ENCODE data around the gene SELENOO.

DNA sequence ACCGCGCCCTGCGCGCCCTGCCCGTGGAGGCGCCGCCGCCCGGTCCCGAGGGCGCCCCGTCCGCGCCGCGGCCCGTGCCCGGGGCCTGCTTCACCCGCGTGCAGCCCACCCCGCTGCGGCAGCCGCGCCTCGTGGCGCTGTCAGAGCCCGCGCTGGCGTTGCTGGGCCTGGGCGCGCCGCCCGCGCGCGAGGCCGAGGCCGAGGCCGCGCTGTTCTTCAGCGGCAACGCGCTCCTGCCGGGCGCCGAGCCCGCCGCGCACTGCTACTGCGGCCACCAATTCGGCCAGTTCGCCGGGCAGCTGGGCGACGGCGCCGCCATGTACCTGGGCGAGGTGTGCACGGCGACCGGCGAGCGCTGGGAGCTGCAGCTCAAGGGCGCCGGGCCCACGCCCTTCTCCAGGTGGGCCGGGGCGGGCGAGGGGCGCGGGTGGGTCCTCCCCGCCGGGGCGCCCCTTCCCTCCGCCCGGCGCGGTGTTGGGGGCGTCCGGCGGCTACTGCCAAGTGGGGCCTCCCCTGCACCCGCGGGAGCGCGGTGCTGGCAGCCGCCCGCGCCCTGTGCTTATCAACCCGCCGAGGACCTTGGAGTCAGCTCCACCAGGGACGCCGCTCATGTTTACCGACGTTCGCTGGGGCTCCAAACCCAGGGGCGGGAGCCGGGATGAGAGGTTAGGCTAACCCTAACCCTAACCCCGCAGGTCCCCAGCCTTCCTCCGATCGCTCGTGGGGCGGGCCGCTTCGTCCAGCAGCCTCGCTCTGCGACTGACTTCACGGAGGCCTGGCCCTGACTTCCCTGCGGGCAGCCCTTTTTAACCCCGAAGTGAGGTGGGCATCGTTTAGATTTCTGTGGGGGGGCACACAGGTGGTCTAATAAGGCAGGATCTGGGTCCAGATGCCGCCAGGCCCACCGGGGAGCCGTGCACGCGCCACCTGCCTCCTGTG, 649 bp downstream of the SELENOO start:
- no peak for TF ChIP-seq POLR2A (IDR thresholded peaks at IDR 0.05)
- TF ChIP-seq, protein P1, sequence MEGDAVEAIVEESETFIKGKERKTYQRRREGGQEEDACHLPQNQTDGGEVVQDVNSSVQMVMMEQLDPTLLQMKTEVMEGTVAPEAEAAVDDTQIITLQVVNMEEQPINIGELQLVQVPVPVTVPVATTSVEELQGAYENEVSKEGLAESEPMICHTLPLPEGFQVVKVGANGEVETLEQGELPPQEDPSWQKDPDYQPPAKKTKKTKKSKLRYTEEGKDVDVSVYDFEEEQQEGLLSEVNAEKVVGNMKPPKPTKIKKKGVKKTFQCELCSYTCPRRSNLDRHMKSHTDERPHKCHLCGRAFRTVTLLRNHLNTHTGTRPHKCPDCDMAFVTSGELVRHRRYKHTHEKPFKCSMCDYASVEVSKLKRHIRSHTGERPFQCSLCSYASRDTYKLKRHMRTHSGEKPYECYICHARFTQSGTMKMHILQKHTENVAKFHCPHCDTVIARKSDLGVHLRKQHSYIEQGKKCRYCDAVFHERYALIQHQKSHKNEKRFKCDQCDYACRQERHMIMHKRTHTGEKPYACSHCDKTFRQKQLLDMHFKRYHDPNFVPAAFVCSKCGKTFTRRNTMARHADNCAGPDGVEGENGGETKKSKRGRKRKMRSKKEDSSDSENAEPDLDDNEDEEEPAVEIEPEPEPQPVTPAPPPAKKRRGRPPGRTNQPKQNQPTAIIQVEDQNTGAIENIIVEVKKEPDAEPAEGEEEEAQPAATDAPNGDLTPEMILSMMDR (IDR thresholded peaks at IDR 0.05), result no peak
- no peak for TF ChIP-seq EP300 (IDR thresholded peaks at IDR 0.05)

Measured in ovary (tissue), 3 donors.